SK-N-MC (cell line): ENCODE results near the gene COQ5.

Experiments used
- DNase-seq: peaks from one replicate; pipeline ENCODE4 v3.0.0-alpha.2; 2011; ENCODE audit warnings: low read depth, low spot score
- H3K27ac ChIP-seq: fragments of 200-600 bp; sonication (generic); 2 replicates; pipeline ENCODE4 v1.5.1; 2016; ENCODE audit warnings: mixed run types
- H3K36me3 ChIP-seq: fragments of 200-600 bp; sonication (generic); 2 replicates; pipeline ENCODE4 v1.6.1; 2017; ENCODE audit warnings: antibody characterized with exemption, low read length, mixed read lengths; ENCODE audit not compliant: insufficient read depth
- H3K4me3 ChIP-seq: fragments of 200-600 bp; sonication (generic); 2 replicates; pipeline ENCODE4 v1.5.1; 2016
- H3K9ac ChIP-seq: fragments of 200-600 bp; sonication (generic); 2 replicates; pipeline ENCODE4 v1.8.0; 2017; ENCODE audit warnings: mixed run types, mixed read lengths; ENCODE audit not compliant: insufficient read length
- H3K9me3 ChIP-seq: fragments of 200-600 bp; sonication (generic); 2 replicates; pipeline ENCODE4 v1.6.1; 2017; ENCODE audit warnings: low read depth, mild to moderate bottlenecking, antibody characterized with exemption, low read length, moderate library complexity, mixed read lengths
- EZH2 ChIP-seq: fragments of 200-600 bp; sonication (generic); IDR thresholded peaks from one replicate; pipeline ENCODE4 v1.6.1; 2017; ENCODE audit warnings: antibody characterized with exemption
- FOXP2 ChIP-seq: optimal IDR thresholded peaks from 2 replicates; pipeline ENCODE3; 2011; ENCODE audit warnings: mild to moderate bottlenecking, moderate library complexity; ENCODE audit not compliant: insufficient read depth; ENCODE audit errors: extremely low read length, control extremely low read depth
- POLR2AphosphoS5 ChIP-seq: IDR thresholded peaks from 2 replicates; pipeline ENCODE4 v1.6.1; 2012; ENCODE audit warnings: mild to moderate bottlenecking, low read depth, low read length, borderline replicate concordance

COQ5 gene

GRCh38 chr12:120544691-120545090 is 15.7 kb upstream of the COQ5 start:
- peaks cover 52% of the 10 kb centered on the region for H3K36me3 ChIP-seq

GRCh38 chr12:120542166-120542565 is 13.2 kb upstream of the COQ5 start:
- H3K36me3 ChIP-seq, result peaks cover 50% of the 10 kb centered on the region
- TF ChIP-seq FOXP2 (no peak), POLR2AphosphoS5 (no peak), EZH2 (no peak)
- no peak overlapping the region for H3K9ac ChIP-seq
- H3K9me3 ChIP-seq, result no peaks in the 10 kb centered on the region
- H3K4me3 ChIP-seq, result no peak overlapping the region
- DNase-seq, result no peak
- no peak overlapping the region for H3K27ac ChIP-seq

More at GRCh38 chr12:120544691-120545090, 15.7 kb upstream of the COQ5 start:
- DNase-seq, result no peak
- no peak overlapping the region for H3K4me3 ChIP-seq
- no peak overlapping the region for H3K27ac ChIP-seq
- H3K9ac ChIP-seq, result no peak overlapping the region
- H3K9me3 ChIP-seq, result no peaks in the 10 kb centered on the region
- no peak for TF ChIP-seq EZH2
- no peak for TF ChIP-seq POLR2AphosphoS5
- no peak for TF ChIP-seq FOXP2

GRCh38 chr12:120540445-120540844 is 11.5 kb upstream of the COQ5 start:
- H3K36me3 ChIP-seq, result peaks cover 49% of the 10 kb centered on the region
- DNase-seq, result no peak

GRCh38 chr12:120539303-120539702 is 10.3 kb upstream of the COQ5 start:
- TF ChIP-seq FOXP2, result no peak
- TF ChIP-seq EZH2, result no peak
- TF ChIP-seq POLR2AphosphoS5, result no peak
- DNase-seq, result no peak
- Histone ChIP-seq H3K9ac (no peak overlapping the region), H3K27ac (no peak overlapping the region), H3K4me3 (no peak overlapping the region), H3K36me3 (peaks cover 49% of the 10 kb centered on the region), H3K9me3 (no peaks in the 10 kb centered on the region)

More at GRCh38 chr12:120540445-120540844, 11.5 kb upstream of the COQ5 start:
- Histone ChIP-seq H3K27ac (0 out of 2 replicates have a peak overlapping the region, but pooled peaks have one; percentile 16), H3K9me3 (no peaks in the 10 kb centered on the region), H3K9ac (no peak overlapping the region), H3K4me3 (no peak overlapping the region)
- TF ChIP-seq FOXP2 (no peak), POLR2AphosphoS5 (no peak), EZH2 (no peak)

GRCh38 chr12:120538281-120539156 is 9.6 kb upstream of the COQ5 start:
- TF ChIP-seq EZH2, result no peak
- Histone ChIP-seq H3K36me3 (peaks cover 49% of the 10 kb centered on the region), H3K9me3 (no peaks in the 10 kb centered on the region), H3K4me3 (peak overlapping the region; percentile 78), H3K27ac (peak overlapping the region; percentile 73), H3K9ac (peak overlapping the region; percentile 52)
- DNase-seq, result no peak

- no peaks in the 10 kb centered on the region for H3K9me3 ChIP-seq
- H3K27ac ChIP-seq, result peak overlapping the region; percentile 73
- peak overlapping the region; percentile 78 for H3K4me3 ChIP-seq
- peak overlapping the region; percentile 22 for H3K9ac ChIP-seq
- H3K36me3 ChIP-seq, result peaks cover 46% of the 10 kb centered on the region
- no peak for DNase-seq
- TF ChIP-seq POLR2AphosphoS5 (no peak), EZH2 (no peak), FOXP2 (no peak)
Observed at GRCh38 chr12:120537856-120538220, 8.9 kb upstream of the COQ5 start.

- no peak for DNase-seq
- TF ChIP-seq EZH2 (no peak), POLR2AphosphoS5 (no peak), FOXP2 (no peak)
- Histone ChIP-seq H3K27ac (no peak overlapping the region), H3K9ac (peak overlapping the region; percentile 91), H3K36me3 (peaks cover 38% of the 10 kb centered on the region), H3K4me3 (peak overlapping the region; percentile 78), H3K9me3 (no peaks in the 10 kb centered on the region)
Observed at GRCh38 chr12:120536064-120536791, 7.3 kb upstream of the COQ5 start.

- H3K4me3 ChIP-seq, result peak overlapping the region; percentile 78
- H3K27ac ChIP-seq, result peak overlapping the region; percentile 45; the same call in 1 of the 2 replicates
- peaks cover 34% of the 10 kb centered on the region for H3K36me3 ChIP-seq
- H3K9ac ChIP-seq, result peak overlapping the region; percentile 91
- no peaks in the 10 kb centered on the region for H3K9me3 ChIP-seq
- TF ChIP-seq POLR2AphosphoS5 (no peak), FOXP2 (no peak), EZH2 (no peak)
- DNase-seq, result no peak
Observed at GRCh38 chr12:120534703-120535655, 6.0 kb upstream of the COQ5 start.
